ENCODE data around the gene KCNIP2. TPM values are rescaled to one million over a fixed set of nuclear protein-coding genes. Genes with fewer than 3 reads are reported as not detected.

KCNIP2 gene
- total and polyA plus RNA-seq, 2 of the 13 experiments (the other 11 are each of a cell fraction or from before 2014, with no cell fraction given) = 0.42 to 0.70 TPM

- TF ChIP-seq SRY (CRISPR knock-in tag; IDR thresholded peaks at IDR 0.05) = no peak
- TF ChIP-seq, protein P1, sequence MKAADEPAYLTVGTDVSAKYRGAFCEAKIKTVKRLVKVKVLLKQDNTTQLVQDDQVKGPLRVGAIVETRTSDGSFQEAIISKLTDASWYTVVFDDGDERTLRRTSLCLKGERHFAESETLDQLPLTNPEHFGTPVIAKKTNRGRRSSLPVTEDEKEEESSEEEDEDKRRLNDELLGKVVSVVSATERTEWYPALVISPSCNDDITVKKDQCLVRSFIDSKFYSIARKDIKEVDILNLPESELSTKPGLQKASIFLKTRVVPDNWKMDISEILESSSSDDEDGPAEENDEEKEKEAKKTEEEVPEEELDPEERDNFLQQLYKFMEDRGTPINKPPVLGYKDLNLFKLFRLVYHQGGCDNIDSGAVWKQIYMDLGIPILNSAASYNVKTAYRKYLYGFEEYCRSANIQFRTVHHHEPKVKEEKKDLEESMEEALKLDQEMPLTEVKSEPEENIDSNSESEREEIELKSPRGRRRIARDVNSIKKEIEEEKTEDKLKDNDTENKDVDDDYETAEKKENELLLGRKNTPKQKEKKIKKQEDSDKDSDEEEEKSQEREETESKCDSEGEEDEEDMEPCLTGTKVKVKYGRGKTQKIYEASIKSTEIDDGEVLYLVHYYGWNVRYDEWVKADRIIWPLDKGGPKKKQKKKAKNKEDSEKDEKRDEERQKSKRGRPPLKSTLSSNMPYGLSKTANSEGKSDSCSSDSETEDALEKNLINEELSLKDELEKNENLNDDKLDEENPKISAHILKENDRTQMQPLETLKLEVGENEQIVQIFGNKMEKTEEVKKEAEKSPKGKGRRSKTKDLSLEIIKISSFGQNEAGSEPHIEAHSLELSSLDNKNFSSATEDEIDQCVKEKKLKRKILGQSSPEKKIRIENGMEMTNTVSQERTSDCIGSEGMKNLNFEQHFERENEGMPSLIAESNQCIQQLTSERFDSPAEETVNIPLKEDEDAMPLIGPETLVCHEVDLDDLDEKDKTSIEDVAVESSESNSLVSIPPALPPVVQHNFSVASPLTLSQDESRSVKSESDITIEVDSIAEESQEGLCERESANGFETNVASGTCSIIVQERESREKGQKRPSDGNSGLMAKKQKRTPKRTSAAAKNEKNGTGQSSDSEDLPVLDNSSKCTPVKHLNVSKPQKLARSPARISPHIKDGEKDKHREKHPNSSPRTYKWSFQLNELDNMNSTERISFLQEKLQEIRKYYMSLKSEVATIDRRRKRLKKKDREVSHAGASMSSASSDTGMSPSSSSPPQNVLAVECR (CRISPR knock-in tag; IDR thresholded peaks at IDR 0.05; ENCODE audit: borderline replicate concordance) = peak; percentile 88; the same call in 1 of the 2 replicates
- peak; percentile 81 for TF ChIP-seq PHF21A (CRISPR knock-in tag; IDR thresholded peaks at IDR 0.05)
- no peak for TF ChIP-seq ZNF530 (CRISPR knock-in tag; IDR thresholded peaks at IDR 0.05; ENCODE audit: low read depth)
- no peak for TF ChIP-seq MED13 (CRISPR knock-in tag; IDR thresholded peaks at IDR 0.05)
- no peak for TF ChIP-seq ZSCAN20 (CRISPR knock-in tag; IDR thresholded peaks at IDR 0.05; ENCODE audit: borderline replicate concordance)
- 0 out of 2 replicates have a peak, but pooled peaks have one; percentile 69 for TF ChIP-seq ZNF256 (CRISPR knock-in tag; conservative IDR thresholded peaks at IDR 0.05)
- TF ChIP-seq ZFP90 (CRISPR knock-in tag; IDR thresholded peaks at IDR 0.05; ENCODE audit: borderline replicate concordance) = peak; percentile 79
- 0 out of 2 replicates have a peak, but pooled peaks have one; percentile 28 for TF ChIP-seq ZNF639 (CRISPR knock-in tag; conservative IDR thresholded peaks at IDR 0.05)
- TF ChIP-seq ZNF816 (CRISPR knock-in tag; IDR thresholded peaks at IDR 0.05; ENCODE audit: borderline replicate concordance) = peak; percentile 82; the same call in 1 of the 2 replicates
- 0 out of 2 replicates have a peak, but pooled peaks have one; percentile 48 for TF ChIP-seq SP2 (CRISPR knock-in tag; IDR thresholded peaks at IDR 0.05)
- no peak for TF ChIP-seq SIX1 (CRISPR knock-in tag; IDR thresholded peaks at IDR 0.05; ENCODE audit: borderline replicate concordance)
- no peak for TF ChIP-seq SMC3 (IDR thresholded peaks at IDR 0.05; ENCODE audit: low read length)
- TF ChIP-seq ZNF746 (CRISPR knock-in tag; IDR thresholded peaks at IDR 0.05) = peak; percentile 80
- peak; percentile 72; the same call in 1 of the 2 replicates for TF ChIP-seq HIC2 (CRISPR knock-in tag; IDR thresholded peaks at IDR 0.05; ENCODE audit: low read depth)
- no peak for TF ChIP-seq RNF2 (conservative IDR thresholded peaks at IDR 0.05; ENCODE audit: low read depth)
- peak; percentile 64 for TF ChIP-seq UBTF (CRISPR knock-in tag; IDR thresholded peaks at IDR 0.05)
- no peak for TF ChIP-seq ZSCAN12 (CRISPR knock-in tag; IDR thresholded peaks at IDR 0.05)
- TF ChIP-seq RBM39 (IDR thresholded peaks at IDR 0.05; ENCODE audit: low read depth, low read length, poor library complexity, severe bottlenecking) = no peak
Measured at GRCh38 chr10:101818119-101818871, 25.3 kb downstream of the KCNIP2 start, which contains the start of gene OGA (continued).
